ENCODE data around the gene AFF1. TPM values are rescaled to one million over a fixed set of nuclear protein-coding genes. Genes with fewer than 3 reads are reported as not detected.
"Not testable (repeated sequence)": the region's sequence is repeated elsewhere in the genome, so short reads cannot be mapped to it uniquely, and the experiment has no call there.

AFF1 gene
- total RNA-seq, 3 donors from 2014 or later, result 67.2 to 80.5 (median 70.5) TPM

DNA sequence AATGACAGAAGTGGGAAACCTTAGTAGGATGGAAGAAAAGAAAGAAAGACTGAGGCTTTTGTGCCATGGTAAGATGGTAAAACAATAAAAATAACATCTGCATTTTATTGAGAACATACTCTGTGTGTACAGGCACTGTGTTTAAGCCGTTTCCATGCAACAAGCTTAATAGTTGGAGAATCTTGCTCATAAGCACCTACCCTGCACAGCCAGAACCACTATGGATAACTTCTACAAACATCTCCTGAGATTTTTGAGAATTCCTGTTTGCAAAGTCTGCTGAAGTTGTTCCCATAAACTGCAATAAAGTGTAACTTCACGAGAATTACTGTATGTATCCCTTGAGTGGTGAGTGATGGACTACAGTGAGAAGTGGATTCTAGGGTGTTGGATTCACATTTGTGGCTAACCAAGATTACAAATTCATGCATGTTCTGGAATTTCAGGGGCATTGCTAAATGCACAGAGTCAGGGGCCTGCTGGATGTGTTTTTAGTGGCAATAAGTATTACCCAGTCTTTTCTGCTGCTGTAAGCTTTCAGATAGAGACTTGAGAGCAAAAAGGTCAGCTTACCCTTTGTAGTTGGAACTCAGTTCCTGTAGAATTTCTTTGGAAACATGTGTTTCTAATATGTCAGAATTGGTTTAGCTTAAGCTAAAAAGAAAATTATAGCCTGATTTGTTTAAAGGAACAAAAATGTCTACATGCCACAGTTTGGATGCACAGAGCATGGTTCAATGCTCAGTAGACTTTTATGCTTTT is 132.5 kb downstream of the AFF1 start:
- Histone ChIP-seq H3K36me3 (no peaks in the 10 kb centered on the region), H3K4me1 (peaks cover 0 to 7% of the 10 kb centered on the region in 2 donors), H3K9me3 (no peaks in the 10 kb centered on the region), H3K27ac (no peak overlapping the region), H3K27me3 (no peaks in the 10 kb centered on the region), H3K4me3 (no peak overlapping the region)
- no peak for DNase-seq (ENCODE audit: low spot score in 2 of 2)
- intact Hi-C loops (cut with DNase I; ENCODE audit: low total_unique reads), result no loop called here
- TF ChIP-seq CTCF (IDR thresholded peaks at IDR 0.05) (no peak), POLR2AphosphoS5 (IDR thresholded peaks at IDR 0.05) (no peak), POLR2A (IDR thresholded peaks at IDR 0.05) (no peak)

GRCh38 chr4:87068583-87069021 is 133.8 kb downstream of the AFF1 start:
- H3K27me3 ChIP-seq, result no peaks in the 10 kb centered on the region
- no peaks in the 10 kb centered on the region for H3K9me3 ChIP-seq
- DNase-seq (ENCODE audit: low spot score in 2 of 2), result no peak
- TF ChIP-seq POLR2A (IDR thresholded peaks at IDR 0.05) (no peak), CTCF (IDR thresholded peaks at IDR 0.05) (no peak), POLR2AphosphoS5 (IDR thresholded peaks at IDR 0.05) (no peak)
- peaks cover 0 to 7% of the 10 kb centered on the region in 2 donors for H3K4me1 ChIP-seq
- no peaks in the 10 kb centered on the region for H3K36me3 ChIP-seq
- peak overlapping the region; percentile 52 to 78 for H3K27ac ChIP-seq
- H3K4me3 ChIP-seq, result no peak overlapping the region
- intact Hi-C loops (cut with DNase I; ENCODE audit: low total_unique reads), result no loop called here

DNA sequence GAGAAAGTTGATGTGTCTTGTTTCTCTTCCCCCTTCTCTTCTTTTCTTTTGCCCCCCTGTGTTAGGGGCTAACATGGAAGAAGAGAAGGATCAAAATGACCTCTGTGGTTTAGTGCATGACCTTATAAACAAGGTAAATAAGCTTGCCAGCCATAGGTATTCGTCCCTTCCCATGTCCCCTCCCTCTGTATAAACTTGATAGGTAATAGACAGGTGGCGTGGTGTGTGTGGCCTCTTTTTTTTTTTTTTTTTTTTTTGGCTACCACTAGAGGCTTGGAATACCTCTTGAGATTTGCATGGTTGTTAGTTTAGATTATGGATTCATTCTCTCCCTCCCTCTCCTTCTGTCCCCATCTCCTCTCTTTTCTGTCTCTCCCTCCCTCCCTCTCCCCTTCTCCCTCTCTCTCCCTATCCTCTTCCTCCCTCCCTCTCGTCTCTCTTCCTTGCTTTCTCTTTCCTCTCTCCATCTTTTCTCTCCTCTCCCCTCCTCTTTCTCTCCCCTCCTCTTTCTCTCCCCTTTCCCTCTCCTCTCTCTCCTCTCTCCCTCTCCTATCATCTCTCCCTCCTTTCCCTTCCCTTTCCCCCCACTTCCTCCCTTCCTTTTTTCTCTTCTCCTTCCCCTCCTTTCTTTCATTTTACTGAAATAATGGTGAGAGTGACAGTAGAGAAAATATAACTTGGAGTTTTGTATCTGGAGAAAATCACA is 134.4 kb downstream of the AFF1 start:
- Histone ChIP-seq H3K9me3 (no peaks in the 10 kb centered on the region), H3K4me3 (no peak overlapping the region), H3K27ac (peak overlapping the region; percentile 52 to 78), H3K4me1 (peaks cover 0 to 7% of the 10 kb centered on the region in 2 donors), H3K27me3 (no peaks in the 10 kb centered on the region), H3K36me3 (no peaks in the 10 kb centered on the region)
- DNase-seq (ENCODE audit: low spot score in 2 of 2), result no peak
- intact Hi-C loops (cut with DNase I; ENCODE audit: low total_unique reads), result no loop called here
- TF ChIP-seq POLR2AphosphoS5 (IDR thresholded peaks at IDR 0.05), result no peak

GRCh38 chr4:87071401-87071800 is 136.6 kb downstream of the AFF1 start:
- Histone ChIP-seq H3K36me3 (no peaks in the 10 kb centered on the region), H3K9me3 (no peaks in the 10 kb centered on the region), H3K27me3 (no peaks in the 10 kb centered on the region), H3K4me1 (peaks cover 0 to 7% of the 10 kb centered on the region in 2 donors), H3K27ac (peak overlapping the region; percentile 23 to 30), H3K4me3 (no peak overlapping the region)
- no peak for DNase-seq (ENCODE audit: low spot score in 2 of 2)
- intact Hi-C loops (cut with DNase I; ENCODE audit: low total_unique reads), result no loop called here
- TF ChIP-seq CTCF (IDR thresholded peaks at IDR 0.05) (no peak), POLR2AphosphoS5 (IDR thresholded peaks at IDR 0.05) (no peak), POLR2A (IDR thresholded peaks at IDR 0.05) (no peak)

DNA sequence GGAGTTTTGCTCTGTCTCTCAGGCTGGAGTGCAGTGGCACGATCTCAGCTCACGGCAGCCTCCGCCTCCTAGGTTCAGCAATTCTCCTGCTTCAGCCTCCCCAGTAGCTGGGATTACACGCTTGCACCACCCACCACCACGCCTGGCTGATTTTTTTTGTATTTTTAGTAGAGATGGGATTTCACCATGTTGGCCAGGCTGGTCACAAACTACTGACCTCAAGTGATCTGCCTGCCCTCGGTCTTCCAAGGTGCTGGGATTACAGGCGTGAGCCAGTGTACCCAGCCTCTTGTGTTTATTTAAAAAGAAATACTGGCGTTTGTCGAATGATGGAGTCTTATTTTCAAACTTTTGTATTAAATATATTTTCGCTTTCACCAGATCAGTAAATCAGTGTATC is 137.7 kb downstream of the AFF1 start:
- H3K9me3 ChIP-seq; intact Hi-C loops (cut with DNase I; ENCODE audit: low total_unique reads); DNase-seq (ENCODE audit: low spot score in 2 of 2); H3K27ac ChIP-seq; H3K4me1 ChIP-seq; H3K36me3 ChIP-seq; H3K4me3 ChIP-seq; H3K27me3 ChIP-seq: not testable (repeated sequence)
